Keratinocyte (primary cell): ENCODE measurements around the gene CACNA1S. TPM values are rescaled to one million over a fixed set of nuclear protein-coding genes. Genes with fewer than 3 reads are reported as not detected.

Source experiments
- DNase-seq: peaks from one replicate; pipeline ENCODE4 v3.0.0-alpha.2; 2011; ENCODE audit warnings: low read depth, missing footprints, low spot score
- FAIRE-seq: peaks from 2 replicates; lab custom pipeline; 2011; peaks lifted over from hg19 to GRCh38; lab: Jason Lieb, UNC
- H2AFZ ChIP-seq: 2 replicates; pipeline ENCODE4 v1.6.0; 2012; ENCODE audit warnings: low read length, control low read depth, inconsistent platforms; ENCODE audit not compliant: control insufficient read depth
- H3K27ac ChIP-seq: 2 replicates; pipeline ENCODE4 v1.5.1; 2011; ENCODE audit warnings: low read length; ENCODE audit not compliant: control insufficient read depth, insufficient read depth
- H3K27me3 ChIP-seq: 3 replicates; pipeline ENCODE4 v1.6.0; 2011; ENCODE audit warnings: low read length; ENCODE audit not compliant: control insufficient read depth, insufficient read depth; ENCODE audit errors: extremely low read depth
- H3K36me3 ChIP-seq, 2 experiments: 2 replicates in 1 of 2; 3 replicates in 1 of 2; pipeline ENCODE4 v1.5.1; 2011; ENCODE audit warnings: low read length in 2 of 2, mild to moderate bottlenecking in 1 of 2; ENCODE audit not compliant: control insufficient read depth in 2 of 2, insufficient read depth in 2 of 2; ENCODE audit errors: extremely low read depth in 1 of 2
- H3K4me1 ChIP-seq: 3 replicates; pipeline ENCODE4 v1.5.1; 2011; ENCODE audit warnings: low read length; ENCODE audit not compliant: control insufficient read depth, insufficient read depth; ENCODE audit errors: extremely low read depth
- H3K4me2 ChIP-seq: 3 replicates; pipeline ENCODE4 v1.6.0; 2011; ENCODE audit warnings: low read depth, low read length; ENCODE audit not compliant: control insufficient read depth, insufficient read depth; ENCODE audit errors: extremely low read depth
- H3K4me3 ChIP-seq, 3 experiments: fragments of 200-600 bp in 1 of 3; sonication (generic) in 1 of 3; 2 replicates in 2 of 3; 3 replicates in 1 of 3; pipeline ENCODE4 v1.5.1; 2011 to 2016; ENCODE audit warnings: low read length in 3 of 3, mild to moderate bottlenecking in 3 of 3, control low read depth in 2 of 3, inconsistent platforms in 1 of 3, low read depth in 1 of 3, mixed read lengths in 1 of 3, mixed run types in 1 of 3, moderate library complexity in 1 of 3; ENCODE audit not compliant: control insufficient read depth in 2 of 3, insufficient read depth in 2 of 3; ENCODE audit errors: extremely low read depth in 1 of 3
- H3K79me2 ChIP-seq: 2 replicates; pipeline ENCODE4 v1.6.0; 2012; ENCODE audit warnings: low read length; ENCODE audit not compliant: control insufficient read depth, insufficient read depth
- H3K9ac ChIP-seq: 3 replicates; pipeline ENCODE4 v1.6.0; 2011; ENCODE audit warnings: low read length; ENCODE audit not compliant: control insufficient read depth, insufficient read depth; ENCODE audit errors: extremely low read depth
- H3K9me1 ChIP-seq: 3 replicates; pipeline ENCODE4 v1.6.0; 2011; ENCODE audit warnings: low read length; ENCODE audit not compliant: control insufficient read depth, insufficient read depth; ENCODE audit errors: extremely low read depth
- H3K9me3 ChIP-seq: 2 replicates; pipeline ENCODE4 v1.5.1; 2012; ENCODE audit warnings: low read depth, low read length; ENCODE audit not compliant: control insufficient read depth
- H4K20me1 ChIP-seq: 3 replicates; pipeline ENCODE4 v1.6.0; 2011; ENCODE audit warnings: low read length; ENCODE audit not compliant: control insufficient read depth, insufficient read depth; ENCODE audit errors: extremely low read depth
- CTCF ChIP-seq, 3 experiments: IDR thresholded peaks in 1 of 3; conservative IDR thresholded peaks in 1 of 3; optimal IDR thresholded peaks in 1 of 3; 2 replicates in 2 of 3; 3 replicates in 1 of 3; pipeline versions ENCODE3 to v1.5.1; 2011; ENCODE audit warnings: low read length in 3 of 3, mild to moderate bottlenecking in 3 of 3, moderate library complexity in 2 of 3, control low read depth in 1 of 3, inconsistent platforms in 1 of 3; ENCODE audit not compliant: insufficient read depth in 2 of 3; ENCODE audit errors: extremely low read depth in 1 of 3
- EZH2 ChIP-seq: IDR thresholded peaks from one replicate; pipeline ENCODE4 v1.6.1; 2012; ENCODE audit warnings: inconsistent platforms, mild to moderate bottlenecking, low read length, moderate library complexity
- dilution Hi-C: fragments of 300-500 bp; cut with MboI; formaldehyde crosslinking; loops from one replicate; pipeline ENCODE4 v1.7.0; 2020; ENCODE audit warnings: low sequenced_read_pairs; ENCODE audit not compliant: extremely low pct_ligation_motif_present
- polyA plus RNA-seq, 5 experiments: library from polyadenylated mRNA; depleted of rRNA in 3 of 5; stranded (reverse) in 3 of 5; stranded (forward) in 1 of 5; unstranded in 1 of 5; fragments of >200 nt; gene quantifications; 1 replicate in 1 of 5; 2 replicates in 3 of 5; 3 replicates in 1 of 5; pipeline versions ENCODE4 v1.2.1 to v1.2.3, GENCODE V29; 2011 to 2012; ENCODE audit warnings: missing spikeins in 2 of 5, low read depth in 1 of 5, low replicate concordance in 1 of 5

CACNA1S gene
- polyA plus RNA-seq, 1 donor (not counting 4 experiments of a cell fraction or from before 2014, with no cell fraction given), result not detected

GRCh38 chr1:200990114-200990513 is 122.1 kb downstream of the CACNA1S start:
- DNase-seq, result no peak

More at GRCh38 chr1:200990114-200990513, 122.1 kb downstream of the CACNA1S start:
- Histone ChIP-seq H2AFZ (no peak overlapping the region), H3K79me2 (no peaks in the 10 kb centered on the region), H3K9me1 (no peaks in the 10 kb centered on the region), H3K9me3 (no peaks in the 10 kb centered on the region), H3K4me1 (no peaks in the 10 kb centered on the region), H3K4me2 (no peak overlapping the region), H4K20me1 (no peaks in the 10 kb centered on the region), H3K27me3 (no peaks in the 10 kb centered on the region), H3K36me3 (no peaks in the 10 kb centered on the region), H3K9ac (no peak overlapping the region), H3K4me3 (no peak overlapping the region), H3K27ac (no peak overlapping the region)
- FAIRE-seq, result no peak
- TF ChIP-seq EZH2, result no peak
- TF ChIP-seq CTCF (optimal IDR thresholded peaks at IDR 0.05 in 1 of 3, IDR thresholded peaks at IDR 0.05 in 1 of 3, conservative IDR thresholded peaks at IDR 0.05 in 1 of 3; ENCODE audit: extremely low read depth in 1 of 3, insufficient read depth in 2 of 3, low read length in 3 of 3), result no peak
- dilution Hi-C loops, result no loop called here

Other genes with a start within 250 kb of the CACNA1S start
- 0.06 TPM in 1 of 3 replicates, not detected in the others for gene GPR25, start 239.4 kb downstream of the CACNA1S start, polyA plus RNA-seq
- 12.5 to 18.7 TPM (median 14.9 TPM) in 3 replicates for gene INAVA, start 217.5 kb downstream of the CACNA1S start, polyA plus RNA-seq
- 0.17 to 0.20 TPM (median 0.17 TPM) in 3 replicates for gene KIF21B, start 88.7 kb downstream of the CACNA1S start, polyA plus RNA-seq
- not detected in 3 replicates for gene ASCL5, start 14.8 kb upstream of the CACNA1S start, polyA plus RNA-seq
- 56.0 to 106 TPM (median 59.8 TPM) in 3 replicates for gene TMEM9, start 42.0 kb upstream of the CACNA1S start, polyA plus RNA-seq
- gene IGFN1, start 78.4 kb upstream of the CACNA1S start, polyA plus RNA-seq, result not detected in 3 replicates
- gene PKP1, start 171.1 kb upstream of the CACNA1S start, polyA plus RNA-seq, result 163 to 301 TPM (median 169 TPM) in 3 replicates